22Rv1 (cell line): ENCODE data around the gene APOBEC3A.

ENCODE experiments used
- CTCF ChIP-seq: fragments of 450-650 bp; IDR thresholded peaks from 2 replicates; pipeline ENCODE4 v1.5.1; 2017; ENCODE audit warnings: mild to moderate bottlenecking
- ZFX ChIP-seq: fragments of 450-650 bp; IDR thresholded peaks from 2 replicates; pipeline ENCODE4 v1.6.1; 2017; ENCODE audit warnings: antibody characterized with exemption, borderline replicate concordance

GRCh38 chr22:38907767-38908166, 49.6 kb upstream of the APOBEC3A start:
- TF ChIP-seq CTCF (no peak), ZFX (no peak)
